Astrocyte of the cerebellum (primary cell): ENCODE measurements around the gene LBHD2.

ENCODE experiments used
- DNase-seq: peaks from one replicate; pipeline ENCODE4 v3.0.0-alpha.2; 2011; ENCODE audit warnings: low read depth
- H3K4me3 ChIP-seq: 2 replicates; pipeline ENCODE4 v1.5.1; 2011; ENCODE audit warnings: mild to moderate bottlenecking, low read depth, low read length, moderate library complexity
- in situ Hi-C: cut with HindIII; loops from 2 replicates; pipeline ENCODE4 v1.10.0; 2017; ENCODE audit warnings: low sequenced_read_pairs
- TF ChIP-seq, protein P1 (sequence below): IDR thresholded peaks from 2 replicates; pipeline ENCODE4 v1.5.1; 2012; ENCODE audit warnings: low read length, low read depth, moderate library complexity, mild to moderate bottlenecking; ENCODE audit errors: missing control alignments

Gene LBHD2

GRCh38 chr14:103137689-103138300 is 53.8 kb downstream of the LBHD2 start:
- in situ Hi-C loops = no loop called here
- no peak for DNase-seq
- TF ChIP-seq, protein P1, sequence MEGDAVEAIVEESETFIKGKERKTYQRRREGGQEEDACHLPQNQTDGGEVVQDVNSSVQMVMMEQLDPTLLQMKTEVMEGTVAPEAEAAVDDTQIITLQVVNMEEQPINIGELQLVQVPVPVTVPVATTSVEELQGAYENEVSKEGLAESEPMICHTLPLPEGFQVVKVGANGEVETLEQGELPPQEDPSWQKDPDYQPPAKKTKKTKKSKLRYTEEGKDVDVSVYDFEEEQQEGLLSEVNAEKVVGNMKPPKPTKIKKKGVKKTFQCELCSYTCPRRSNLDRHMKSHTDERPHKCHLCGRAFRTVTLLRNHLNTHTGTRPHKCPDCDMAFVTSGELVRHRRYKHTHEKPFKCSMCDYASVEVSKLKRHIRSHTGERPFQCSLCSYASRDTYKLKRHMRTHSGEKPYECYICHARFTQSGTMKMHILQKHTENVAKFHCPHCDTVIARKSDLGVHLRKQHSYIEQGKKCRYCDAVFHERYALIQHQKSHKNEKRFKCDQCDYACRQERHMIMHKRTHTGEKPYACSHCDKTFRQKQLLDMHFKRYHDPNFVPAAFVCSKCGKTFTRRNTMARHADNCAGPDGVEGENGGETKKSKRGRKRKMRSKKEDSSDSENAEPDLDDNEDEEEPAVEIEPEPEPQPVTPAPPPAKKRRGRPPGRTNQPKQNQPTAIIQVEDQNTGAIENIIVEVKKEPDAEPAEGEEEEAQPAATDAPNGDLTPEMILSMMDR = no peak
- H3K4me3 ChIP-seq = no peak overlapping the region

- TF ChIP-seq, protein P1 = no peak
- in situ Hi-C loops = no loop called here
- no peak for DNase-seq
- no peak overlapping the region for H3K4me3 ChIP-seq
Measured at GRCh38 chr14:103138301-103139131, 54.5 kb downstream of the LBHD2 start.

DNA sequence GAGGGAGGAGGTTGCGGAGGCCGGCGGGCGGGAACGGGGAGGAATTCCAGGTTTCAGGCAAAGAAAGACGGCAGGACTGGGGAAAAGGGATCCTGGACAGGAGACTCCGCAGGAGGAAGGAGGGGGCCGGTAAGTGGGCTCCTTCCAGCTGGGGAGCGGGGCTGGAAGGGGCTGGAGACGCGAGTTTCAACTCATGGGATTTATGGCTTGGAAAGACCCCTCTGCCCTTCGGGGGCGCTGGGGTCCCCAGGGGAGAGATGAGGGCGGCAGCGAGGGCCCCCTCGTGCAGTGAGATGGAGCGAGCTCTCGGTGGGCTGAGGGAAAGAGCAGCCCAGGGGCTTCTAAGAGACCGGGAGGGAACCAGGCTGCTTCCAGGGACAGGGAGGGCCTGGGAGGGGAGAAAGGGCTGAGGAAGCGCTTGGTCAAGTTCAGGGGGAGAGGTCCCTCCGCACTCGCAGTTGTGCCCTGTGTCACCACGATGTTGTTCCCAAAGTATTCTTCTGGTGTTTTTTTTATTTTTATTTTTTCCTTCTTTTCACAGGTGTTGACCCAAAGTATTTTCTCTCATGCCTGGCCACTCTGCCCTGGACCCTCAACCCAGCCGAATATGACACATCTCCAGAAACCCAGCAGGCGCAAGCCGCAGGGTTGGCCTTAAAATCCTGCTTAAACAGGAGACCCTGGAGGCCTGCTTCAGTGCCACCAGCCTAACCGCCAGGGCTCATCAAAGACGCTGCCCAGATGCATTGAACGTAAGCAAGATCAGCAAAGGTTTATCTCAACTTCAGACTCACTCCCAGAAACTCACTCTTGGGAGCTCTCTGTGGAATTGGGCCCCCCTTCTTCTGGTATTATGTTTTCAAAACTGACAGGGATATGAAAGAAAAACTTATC is 55.4 kb downstream of the LBHD2 start:
- no peak for DNase-seq
- H3K4me3 ChIP-seq = no peak overlapping the region
- in situ Hi-C loops = no loop called here
- TF ChIP-seq, protein P1 = no peak
